ENCODE results near the gene COPS7A. TPM values are rescaled to one million over a fixed set of nuclear protein-coding genes. Genes with fewer than 3 reads are reported as not detected.

COPS7A gene
- polyA plus RNA-seq, 6 donors from 2014 or later, result 26.4 to 43.9 (median 34.4) TPM

DNA sequence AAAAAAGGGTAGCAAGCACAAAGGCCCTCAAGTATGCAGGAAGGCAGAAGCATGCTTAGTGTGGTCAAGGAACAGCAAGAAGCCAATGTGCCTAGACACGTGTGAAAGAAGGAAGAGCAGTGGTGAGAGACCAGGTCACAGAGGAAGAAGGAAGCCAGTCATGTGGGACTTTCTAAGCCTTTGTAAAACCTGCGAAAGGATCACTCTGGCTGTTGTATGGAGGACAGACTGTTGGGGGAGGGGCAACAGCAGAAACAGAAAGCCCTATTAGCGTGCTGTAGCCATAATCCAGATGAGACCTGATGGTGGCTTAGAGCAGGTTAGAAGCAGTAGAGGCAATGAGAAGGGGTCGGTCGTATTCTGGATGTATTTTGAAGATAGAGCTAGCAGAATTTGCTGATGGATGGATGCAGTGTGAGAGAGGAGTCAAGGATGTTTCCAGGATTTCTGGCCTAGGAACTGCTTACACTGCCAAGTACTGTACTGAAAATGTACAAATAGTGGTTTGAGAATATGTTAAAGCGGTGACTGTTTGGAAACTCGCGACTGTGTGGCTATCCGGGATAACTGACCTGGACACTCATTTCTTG, 34.8 kb downstream of the COPS7A start:
- DNase-seq (no peak), ATAC-seq (ENCODE audit: low read depth in 2 of 2) (no peak)
- Mint-ChIP-seq H3K9me3 (no peaks in the 10 kb centered on the region), H3K27ac (no peak overlapping the region), H3K27me3 (peaks cover 9 to 15% (median 13%) of the 10 kb centered on the region in 3 donors), H3K4me1 (peaks cover 4 to 19% (median 13%) of the 10 kb centered on the region in 3 donors), H3K36me3 (no peaks in the 10 kb centered on the region), H3K4me3 (no peak overlapping the region)

DNA sequence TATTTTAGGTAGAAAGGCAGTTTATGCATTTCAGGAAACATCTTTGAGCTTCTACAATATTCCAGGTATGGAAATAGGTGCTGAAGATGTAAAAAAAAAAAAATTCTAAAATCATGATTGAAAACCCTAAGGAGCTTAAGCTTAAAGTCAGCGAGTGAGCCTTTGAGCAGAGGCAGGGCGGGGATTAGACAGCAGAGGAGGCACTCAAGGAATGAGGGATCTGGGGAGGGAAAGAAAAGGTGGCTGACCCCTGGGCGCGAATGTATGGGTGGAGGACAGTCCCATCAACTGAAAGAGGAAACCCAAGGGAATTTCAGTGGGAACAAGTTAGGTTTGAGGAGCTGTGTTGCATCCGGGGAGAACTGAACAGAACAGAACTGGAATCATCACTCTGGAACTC, 35.9 kb downstream of the COPS7A start:
- H3K27ac Mint-ChIP-seq, result no peak overlapping the region
- H3K4me1 Mint-ChIP-seq, result peaks cover 9 to 24% (median 18%) of the 10 kb centered on the region in 3 donors
- DNase-seq (no peak), ATAC-seq (ENCODE audit: low read depth in 2 of 2) (no peak)
- no peak overlapping the region for H3K4me3 Mint-ChIP-seq
- H3K27me3 Mint-ChIP-seq, result peaks cover 18 to 23% (median 22%) of the 10 kb centered on the region in 3 donors
- peaks cover 0 to 2% (median 0%) of the 10 kb centered on the region in 7 donors for H3K9me3 Mint-ChIP-seq
- H3K36me3 Mint-ChIP-seq, result no peaks in the 10 kb centered on the region

- peak overlapping the region in 1 of 8 donors; percentile 42 for H3K4me3 Mint-ChIP-seq
- H3K27me3 Mint-ChIP-seq, result peaks cover 37 to 44% (median 41%) of the 10 kb centered on the region in 3 donors
- peaks cover 0 to 2% (median 0%) of the 10 kb centered on the region in 7 donors for H3K9me3 Mint-ChIP-seq
- no peak overlapping the region for H3K27ac Mint-ChIP-seq
- peaks cover 31 to 37% (median 34%) of the 10 kb centered on the region in 3 donors for H3K4me1 Mint-ChIP-seq
- H3K36me3 Mint-ChIP-seq, result no peaks in the 10 kb centered on the region
- no peak for ATAC-seq (ENCODE audit: low read depth in 2 of 2)
- no peak for DNase-seq
These were observed 39.5 kb downstream of the COPS7A start for GRCh38 chr12:6763380-6763779.

- peaks cover 30 to 34% (median 31%) of the 10 kb centered on the region in 3 donors for H3K4me1 Mint-ChIP-seq
- H3K4me3 Mint-ChIP-seq, result peak overlapping the region in 7 of 8 donors; percentile 10 to 84 (median 74)
- peaks cover 45 to 53% (median 49%) of the 10 kb centered on the region in 3 donors for H3K27me3 Mint-ChIP-seq
- DNase-seq (peak; percentile 69), ATAC-seq (ENCODE audit: low read depth in 2 of 2) (peak; percentile 80 to 87)
- H3K36me3 Mint-ChIP-seq, result no peaks in the 10 kb centered on the region
- H3K27ac Mint-ChIP-seq, result peak overlapping the region in 4 of 6 donors; percentile 12 to 80 (median 36)
- H3K9me3 Mint-ChIP-seq, result peaks cover 0 to 2% (median 0%) of the 10 kb centered on the region in 7 donors
These were observed 40.4 kb downstream of the COPS7A start for GRCh38 chr12:6764011-6764828.

GRCh38 chr12:6765048-6765633, 41.3 kb downstream of the COPS7A start:
- H3K27me3 Mint-ChIP-seq, result peaks cover 49 to 55% (median 54%) of the 10 kb centered on the region in 3 donors
- no peak for DNase-seq
- ATAC-seq (ENCODE audit: low read depth in 2 of 2), result no peak

DNA sequence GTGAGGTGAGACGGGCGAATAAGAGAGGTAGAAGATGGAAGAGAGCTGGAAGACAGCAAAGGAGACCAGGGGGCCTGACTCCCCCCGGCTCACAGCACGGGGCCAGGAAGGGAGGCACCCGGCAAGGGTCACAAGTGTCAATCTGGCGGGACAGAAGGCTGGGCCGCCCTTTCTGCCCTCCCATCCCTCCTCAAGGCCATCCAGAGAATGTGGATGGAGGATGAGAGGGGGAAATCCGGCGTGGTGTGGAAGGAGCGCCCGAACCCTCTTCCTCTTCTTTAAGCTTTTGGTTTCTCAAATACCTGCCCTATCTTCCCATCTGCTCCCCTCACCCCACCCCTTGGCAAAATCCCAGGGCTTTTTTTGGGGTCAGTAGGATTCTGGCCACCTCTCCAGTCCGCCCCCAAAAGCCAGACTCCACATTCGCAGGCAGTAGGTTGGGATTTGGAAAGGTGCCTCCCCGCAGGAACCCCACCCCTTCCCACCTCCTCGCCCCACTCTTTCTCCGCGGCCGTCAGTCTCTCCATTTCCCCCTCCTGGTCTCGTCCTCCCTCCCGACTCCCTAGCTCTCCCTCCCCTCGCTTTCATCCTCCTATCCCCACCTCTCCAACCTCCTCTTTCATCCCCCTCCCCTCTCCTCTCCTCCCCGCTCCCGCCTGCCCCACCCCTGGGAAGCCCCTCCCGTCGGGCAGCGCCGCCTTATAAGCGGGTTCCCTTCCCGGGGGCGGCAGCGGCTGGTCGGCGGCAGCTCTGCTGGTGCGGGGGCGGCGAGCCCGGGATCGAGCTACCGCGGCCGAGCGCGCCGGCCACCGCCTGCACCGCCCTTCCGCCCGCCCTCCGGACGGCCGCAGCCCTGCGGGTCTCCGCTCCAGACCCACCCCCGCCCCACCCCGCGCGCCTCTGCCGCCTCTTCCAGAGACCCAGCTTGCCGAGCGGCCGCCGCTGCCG, 42.1 kb downstream of the COPS7A start, which contains the start of gene PTMS:
TSS of gene PTMS (plus strand) at position 730 of the 948 bp plus-strand sequence. CDS start 343 bp downstream, outside the sequence.
- ATAC-seq (ENCODE audit: low read depth in 2 of 2) (peak; percentile 2 to 3), DNase-seq (no peak)
- Mint-ChIP-seq H3K27me3 (peaks cover 48 to 63% (median 62%) of the 10 kb centered on the region in 3 donors), H3K36me3 (no peaks in the 10 kb centered on the region), H3K4me1 (peaks cover 30 to 34% (median 33%) of the 10 kb centered on the region in 3 donors), H3K27ac (peak within 1 kb of the TSS in 2 of 6 donors; percentile 55 to 83), H3K4me3 (peak within 1 kb of the TSS; percentile 81 to 92 (median 88)), H3K9me3 (peaks cover 0 to 2% (median 0%) of the 10 kb centered on the region in 7 donors)

More at GRCh38 chr12:6765048-6765633, 41.3 kb downstream of the COPS7A start:
- peaks cover 0 to 2% (median 0%) of the 10 kb centered on the region in 7 donors for H3K9me3 Mint-ChIP-seq
- peak overlapping the region; percentile 60 to 90 (median 78) for H3K4me3 Mint-ChIP-seq
- no peaks in the 10 kb centered on the region for H3K36me3 Mint-ChIP-seq
- peaks cover 30 to 34% (median 31%) of the 10 kb centered on the region in 3 donors for H3K4me1 Mint-ChIP-seq
- no peak overlapping the region for H3K27ac Mint-ChIP-seq

- DNase-seq (peak; percentile 60), ATAC-seq (ENCODE audit: low read depth in 2 of 2) (peak; percentile 66 to 72)
- peak overlapping the region in 2 of 6 donors; percentile 55 to 83 for H3K27ac Mint-ChIP-seq
- H3K4me3 Mint-ChIP-seq, result peak overlapping the region; percentile 76 to 92 (median 88)
- peaks cover 49 to 72% (median 71%) of the 10 kb centered on the region in 3 donors for H3K27me3 Mint-ChIP-seq
- peaks cover 31 to 40% (median 36%) of the 10 kb centered on the region in 3 donors for H3K4me1 Mint-ChIP-seq
- peaks cover 0 to 2% (median 0%) of the 10 kb centered on the region in 7 donors for H3K9me3 Mint-ChIP-seq
- H3K36me3 Mint-ChIP-seq, result no peaks in the 10 kb centered on the region
These were observed 43.0 kb downstream of the COPS7A start for GRCh38 chr12:6766651-6767349.

DNA sequence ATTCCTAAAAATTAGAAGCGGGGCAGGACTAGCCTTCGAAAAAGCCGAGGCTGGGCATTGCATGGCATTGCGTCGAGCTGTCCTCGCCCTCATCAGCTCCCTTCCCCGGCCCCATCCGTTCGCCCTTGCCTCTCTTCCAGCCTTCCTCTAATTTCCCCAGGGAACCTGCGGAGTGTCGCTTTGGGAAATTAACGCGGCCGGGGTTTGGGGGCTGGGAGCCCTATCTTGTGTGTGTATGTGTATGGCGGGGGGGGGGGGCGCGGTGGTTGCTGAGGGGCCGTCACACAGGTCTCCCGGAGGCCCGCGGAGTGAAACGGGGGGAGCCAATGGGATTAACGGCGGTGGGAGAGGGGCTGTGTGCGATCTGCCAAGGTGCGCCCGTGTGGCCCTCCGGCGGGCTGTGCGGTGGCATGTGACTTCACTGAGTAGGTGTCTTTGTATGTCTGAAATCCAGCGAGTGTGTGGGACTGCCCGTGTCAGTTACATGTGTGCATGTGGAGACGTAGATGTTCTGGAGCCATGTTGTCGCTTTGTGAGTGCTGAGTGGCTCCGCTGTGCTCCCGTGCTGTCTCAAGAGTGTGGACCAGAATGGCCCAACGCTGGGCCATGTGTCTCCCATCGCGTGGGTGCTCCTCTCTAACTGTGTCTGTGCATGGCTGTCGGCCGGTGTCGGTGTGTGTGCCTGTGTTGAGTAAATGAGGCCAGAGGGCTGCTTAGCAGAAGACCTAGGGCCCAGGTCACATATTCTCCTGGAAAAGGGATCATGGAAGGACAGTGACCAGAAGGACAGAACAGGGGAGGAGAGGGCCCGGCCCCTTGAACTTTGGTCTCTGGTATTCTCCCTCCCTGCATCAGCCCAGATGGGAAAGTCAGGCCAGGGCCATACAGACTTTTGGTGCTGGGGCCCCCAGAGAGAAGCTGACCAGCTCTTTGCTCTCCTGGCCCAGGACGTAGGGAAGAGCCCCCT, 43.8 kb downstream of the COPS7A start:
- DNase-seq (no peak), ATAC-seq (ENCODE audit: low read depth in 2 of 2) (no peak)
- Mint-ChIP-seq H3K4me3 (peak overlapping the region; percentile 76 to 92 (median 88)), H3K9me3 (peaks cover 0 to 2% (median 0%) of the 10 kb centered on the region in 7 donors), H3K27ac (peak overlapping the region in 4 of 6 donors; percentile 28 to 90 (median 69)), H3K27me3 (peaks cover 44 to 79% (median 79%) of the 10 kb centered on the region in 3 donors), H3K4me1 (peaks cover 35 to 44% (median 41%) of the 10 kb centered on the region in 3 donors), H3K36me3 (no peaks in the 10 kb centered on the region)

DNA sequence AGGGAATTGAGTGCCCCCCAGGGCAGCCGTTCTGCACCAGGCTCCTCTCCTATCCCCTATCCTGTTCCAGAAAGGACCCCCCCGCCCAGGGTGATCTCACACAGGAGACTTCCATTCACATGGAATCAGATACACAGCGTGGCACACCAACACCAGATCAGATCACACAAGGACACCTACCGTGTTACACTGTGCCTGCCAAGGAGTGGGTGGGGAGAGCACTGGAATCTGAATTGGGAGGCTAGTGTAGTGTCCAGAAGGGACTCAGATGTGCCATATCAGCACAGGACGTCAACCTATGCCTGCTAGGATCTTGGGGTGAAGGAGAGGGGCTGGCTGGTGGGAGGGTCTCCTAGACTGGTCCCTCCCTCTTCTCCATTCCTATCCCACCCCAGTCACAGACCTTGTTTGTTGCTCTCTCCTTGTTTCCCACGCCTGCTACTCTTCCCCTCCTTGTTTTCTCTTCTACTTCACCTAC, 44.6 kb downstream of the COPS7A start:
- Mint-ChIP-seq H3K27me3 (peaks cover 44 to 88% (median 88%) of the 10 kb centered on the region in 3 donors), H3K4me1 (peaks cover 40 to 52% (median 47%) of the 10 kb centered on the region in 3 donors), H3K27ac (no peak overlapping the region), H3K4me3 (peak overlapping the region in 5 of 8 donors; percentile 70 to 90 (median 83)), H3K36me3 (no peaks in the 10 kb centered on the region), H3K9me3 (peaks cover 0 to 2% (median 0%) of the 10 kb centered on the region in 7 donors)
- no peak for ATAC-seq (ENCODE audit: low read depth in 2 of 2)
- DNase-seq, result no peak

DNA sequence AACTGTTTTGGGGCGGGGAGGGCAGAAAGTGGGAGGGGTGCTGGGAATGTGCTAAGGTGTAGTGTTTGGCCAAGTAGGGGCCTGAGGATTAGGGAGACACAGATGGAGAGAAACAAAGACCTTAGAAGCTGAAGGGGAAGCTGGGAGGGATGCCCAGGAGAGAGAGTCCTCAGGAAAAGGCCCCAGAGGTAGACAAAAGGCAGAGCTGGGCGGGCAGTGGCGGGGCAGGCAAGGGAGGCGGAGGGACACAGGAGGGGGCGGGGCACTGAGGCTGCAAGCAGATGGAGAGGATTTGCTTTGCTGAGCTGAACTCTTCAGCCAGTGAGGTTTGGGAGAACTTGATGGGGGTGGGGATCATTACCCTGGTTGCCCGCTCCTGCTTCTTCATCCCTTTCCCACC, 45.1 kb downstream of the COPS7A start:
- Mint-ChIP-seq H3K36me3 (no peaks in the 10 kb centered on the region), H3K27ac (peak overlapping the region in 1 of 6 donors; percentile 56), H3K9me3 (peaks cover 0 to 2% (median 0%) of the 10 kb centered on the region in 7 donors), H3K4me3 (peak overlapping the region in 2 of 8 donors; percentile 70 to 76), H3K27me3 (peaks cover 44 to 90% (median 88%) of the 10 kb centered on the region in 3 donors), H3K4me1 (peaks cover 39 to 50% (median 46%) of the 10 kb centered on the region in 3 donors)
- ATAC-seq (ENCODE audit: low read depth in 2 of 2), result no peak
- no peak for DNase-seq

DNA sequence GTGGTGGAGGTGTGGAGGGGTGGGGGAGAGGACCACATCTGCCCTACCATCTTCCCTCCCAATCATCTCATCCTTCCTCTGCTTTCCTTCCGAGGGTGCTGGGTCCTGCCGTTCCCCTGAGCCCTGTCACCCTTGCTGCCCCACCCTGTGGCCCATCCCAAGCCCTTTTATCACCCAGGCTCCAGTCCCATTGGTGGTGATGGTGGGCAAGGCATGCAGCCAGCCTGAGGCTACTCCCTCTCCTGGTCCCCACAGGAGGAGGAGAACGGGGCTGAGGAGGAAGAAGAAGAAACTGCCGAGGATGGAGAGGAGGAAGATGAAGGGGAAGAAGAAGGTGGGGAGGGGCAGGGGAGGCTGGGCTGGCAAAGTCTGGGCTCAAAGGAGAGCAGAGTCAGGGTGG, 45.8 kb downstream of the COPS7A start:
- ATAC-seq (ENCODE audit: low read depth in 2 of 2), result no peak
- H3K4me3 Mint-ChIP-seq, result peak overlapping the region in 1 of 8 donors; percentile 70

More for the DNA sequence above, 45.8 kb downstream of the COPS7A start:
- peaks cover 0 to under 1% of the 10 kb centered on the region in 2 donors for H3K36me3 Mint-ChIP-seq
- DNase-seq, result no peak
- H3K27ac Mint-ChIP-seq, result no peak overlapping the region
- peaks cover 0 to 1% (median 0%) of the 10 kb centered on the region in 7 donors for H3K9me3 Mint-ChIP-seq
- H3K27me3 Mint-ChIP-seq, result peaks cover 43 to 90% (median 88%) of the 10 kb centered on the region in 3 donors
- H3K4me1 Mint-ChIP-seq, result peaks cover 34 to 46% (median 46%) of the 10 kb centered on the region in 3 donors

Measured in naive B cell (primary cell).